NCI-H2107 treated with DMSO at 0.1 percent for 48 hours (cell line): ENCODE data around the gene EPHA2.
"Not testable (repeated sequence)": the region's sequence is repeated elsewhere in the genome, so short reads cannot be mapped to it uniquely, and the experiment has no call there.

Experiments
- DNase-seq: peaks from one replicate; lab custom pipeline; 2025; ENCODE audit not compliant: unreplicated experiment; lab: John Stamatoyannopoulos, UW

EPHA2 gene

GRCh38 chr1:16122350-16122881, 33.5 kb downstream of the EPHA2 start:
- DNase-seq = no peak

GRCh38 chr1:16120940-16121410, 34.9 kb downstream of the EPHA2 start:
- peak; percentile 85 for DNase-seq

- DNase-seq = no peak
Measured at GRCh38 chr1:16120407-16120806, 35.5 kb downstream of the EPHA2 start.

- no peak for DNase-seq
Measured at GRCh38 chr1:16119926-16120325, 35.9 kb downstream of the EPHA2 start.

GRCh38 chr1:16119504-16119903, 36.4 kb downstream of the EPHA2 start:
- DNase-seq = no peak

- DNase-seq = no peak
Measured at GRCh38 chr1:16118706-16119105, 37.2 kb downstream of the EPHA2 start.

- no peak for DNase-seq
Measured at GRCh38 chr1:16117936-16118335, 37.9 kb downstream of the EPHA2 start.

GRCh38 chr1:16117369-16117768, 38.5 kb downstream of the EPHA2 start:
- no peak for DNase-seq

GRCh38 chr1:16116625-16117024, 39.2 kb downstream of the EPHA2 start:
- DNase-seq = no peak

GRCh38 chr1:16116002-16116401, 39.9 kb downstream of the EPHA2 start:
- DNase-seq = no peak

GRCh38 chr1:16115468-16115983, 40.3 kb downstream of the EPHA2 start:
- no peak for DNase-seq

- DNase-seq = no peak
Measured at GRCh38 chr1:16114527-16115467, 41.1 kb downstream of the EPHA2 start.

- DNase-seq = no peak
Measured at GRCh38 chr1:16112596-16113555, 43.0 kb downstream of the EPHA2 start.

GRCh38 chr1:16111771-16112595, 43.9 kb downstream of the EPHA2 start:
- no peak for DNase-seq

GRCh38 chr1:16110884-16111283, 45.0 kb downstream of the EPHA2 start:
- no peak for DNase-seq

- DNase-seq = no peak
Measured at GRCh38 chr1:16110456-16110855, 45.4 kb downstream of the EPHA2 start.

- DNase-seq = no peak
Measured at GRCh38 chr1:16109571-16109970, 46.3 kb downstream of the EPHA2 start.

- DNase-seq = not testable (repeated sequence)
Measured at GRCh38 chr1:16107039-16107438, 48.8 kb downstream of the EPHA2 start.

GRCh38 chr1:16101623-16102022, 54.2 kb downstream of the EPHA2 start:
- no peak for DNase-seq

GRCh38 chr1:16099412-16099811, 56.5 kb downstream of the EPHA2 start:
- DNase-seq = no peak
